Measurements from ENCODE around the gene CD244.

GRCh38 chr1:160798439-160798838, 64.2 kb downstream of the CD244 start:
- TF ChIP-seq CTCF (IDR thresholded peaks at IDR 0.05; ENCODE audit: low read depth, low read length) (no peak), EZH2phosphoT487 (IDR thresholded peaks at IDR 0.05; ENCODE audit: low read depth) (no peak)

Measured in OCI-LY3 (cell line).